WTC11 (cell line): ENCODE data around the gene VSTM2B.

Experiments used
- ATF3 ChIP-seq: sonication (generic); formaldehyde crosslinking; conservative IDR thresholded peaks from 2 replicates; pipeline ENCODE4 v1.8.1; 2022; ENCODE audit warnings: mild to moderate bottlenecking, missing genetic modification reagents
- E2F1 ChIP-seq: sonication (generic); formaldehyde crosslinking; IDR thresholded peaks from 2 replicates; pipeline ENCODE4 v1.8.0; 2022; ENCODE audit warnings: mild to moderate bottlenecking, missing genetic modification reagents
- FOXP1 ChIP-seq: sonication (generic); formaldehyde crosslinking; IDR thresholded peaks from 2 replicates; pipeline ENCODE4 v1.8.0; 2022; ENCODE audit warnings: missing genetic modification reagents, mild to moderate bottlenecking, moderate library complexity, borderline replicate concordance
- RORB ChIP-seq: fragments of 250-450 bp; sonication (Bioruptor Pico); IDR thresholded peaks from 2 replicates; pipeline ENCODE4 v1.9.0; 2021; ENCODE audit warnings: mild to moderate bottlenecking
- USF1 ChIP-seq: sonication (generic); formaldehyde crosslinking; IDR thresholded peaks from 2 replicates; pipeline ENCODE4 v1.8.0; 2022; ENCODE audit warnings: mild to moderate bottlenecking, missing genetic modification reagents
- TF ChIP-seq, protein P1 (sequence below): fragments of 200-600 bp; IDR thresholded peaks from 2 replicates; pipeline ENCODE4 v1.8.0; 2022; ENCODE audit warnings: antibody characterized with exemption
- TF ChIP-seq, protein P2 (sequence below): sonication (generic); formaldehyde crosslinking; IDR thresholded peaks from 2 replicates; pipeline ENCODE4 v1.8.0; 2023; ENCODE audit warnings: mild to moderate bottlenecking, missing genetic modification reagents
- TF ChIP-seq, protein P3 (sequence below): sonication (generic); formaldehyde crosslinking; IDR thresholded peaks from 2 replicates; pipeline ENCODE4 v1.8.1; 2022; ENCODE audit warnings: low read depth, missing genetic modification reagents, borderline replicate concordance

GRCh38 chr19:29477831-29478577, 47.8 kb upstream of the VSTM2B start:
- TF ChIP-seq, protein P1, sequence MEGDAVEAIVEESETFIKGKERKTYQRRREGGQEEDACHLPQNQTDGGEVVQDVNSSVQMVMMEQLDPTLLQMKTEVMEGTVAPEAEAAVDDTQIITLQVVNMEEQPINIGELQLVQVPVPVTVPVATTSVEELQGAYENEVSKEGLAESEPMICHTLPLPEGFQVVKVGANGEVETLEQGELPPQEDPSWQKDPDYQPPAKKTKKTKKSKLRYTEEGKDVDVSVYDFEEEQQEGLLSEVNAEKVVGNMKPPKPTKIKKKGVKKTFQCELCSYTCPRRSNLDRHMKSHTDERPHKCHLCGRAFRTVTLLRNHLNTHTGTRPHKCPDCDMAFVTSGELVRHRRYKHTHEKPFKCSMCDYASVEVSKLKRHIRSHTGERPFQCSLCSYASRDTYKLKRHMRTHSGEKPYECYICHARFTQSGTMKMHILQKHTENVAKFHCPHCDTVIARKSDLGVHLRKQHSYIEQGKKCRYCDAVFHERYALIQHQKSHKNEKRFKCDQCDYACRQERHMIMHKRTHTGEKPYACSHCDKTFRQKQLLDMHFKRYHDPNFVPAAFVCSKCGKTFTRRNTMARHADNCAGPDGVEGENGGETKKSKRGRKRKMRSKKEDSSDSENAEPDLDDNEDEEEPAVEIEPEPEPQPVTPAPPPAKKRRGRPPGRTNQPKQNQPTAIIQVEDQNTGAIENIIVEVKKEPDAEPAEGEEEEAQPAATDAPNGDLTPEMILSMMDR: no peak
- TF ChIP-seq, protein P2, sequence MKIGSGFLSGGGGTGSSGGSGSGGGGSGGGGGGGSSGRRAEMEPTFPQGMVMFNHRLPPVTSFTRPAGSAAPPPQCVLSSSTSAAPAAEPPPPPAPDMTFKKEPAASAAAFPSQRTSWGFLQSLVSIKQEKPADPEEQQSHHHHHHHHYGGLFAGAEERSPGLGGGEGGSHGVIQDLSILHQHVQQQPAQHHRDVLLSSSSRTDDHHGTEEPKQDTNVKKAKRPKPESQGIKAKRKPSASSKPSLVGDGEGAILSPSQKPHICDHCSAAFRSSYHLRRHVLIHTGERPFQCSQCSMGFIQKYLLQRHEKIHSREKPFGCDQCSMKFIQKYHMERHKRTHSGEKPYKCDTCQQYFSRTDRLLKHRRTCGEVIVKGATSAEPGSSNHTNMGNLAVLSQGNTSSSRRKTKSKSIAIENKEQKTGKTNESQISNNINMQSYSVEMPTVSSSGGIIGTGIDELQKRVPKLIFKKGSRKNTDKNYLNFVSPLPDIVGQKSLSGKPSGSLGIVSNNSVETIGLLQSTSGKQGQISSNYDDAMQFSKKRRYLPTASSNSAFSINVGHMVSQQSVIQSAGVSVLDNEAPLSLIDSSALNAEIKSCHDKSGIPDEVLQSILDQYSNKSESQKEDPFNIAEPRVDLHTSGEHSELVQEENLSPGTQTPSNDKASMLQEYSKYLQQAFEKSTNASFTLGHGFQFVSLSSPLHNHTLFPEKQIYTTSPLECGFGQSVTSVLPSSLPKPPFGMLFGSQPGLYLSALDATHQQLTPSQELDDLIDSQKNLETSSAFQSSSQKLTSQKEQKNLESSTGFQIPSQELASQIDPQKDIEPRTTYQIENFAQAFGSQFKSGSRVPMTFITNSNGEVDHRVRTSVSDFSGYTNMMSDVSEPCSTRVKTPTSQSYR (CRISPR knock-in tag): no peak
- TF ChIP-seq E2F1 (CRISPR knock-in tag) (no peak), ATF3 (no peak), FOXP1 (no peak), RORB (CRISPR knock-in tag) (no peak), USF1 (CRISPR knock-in tag) (no peak)
- TF ChIP-seq, protein P3, sequence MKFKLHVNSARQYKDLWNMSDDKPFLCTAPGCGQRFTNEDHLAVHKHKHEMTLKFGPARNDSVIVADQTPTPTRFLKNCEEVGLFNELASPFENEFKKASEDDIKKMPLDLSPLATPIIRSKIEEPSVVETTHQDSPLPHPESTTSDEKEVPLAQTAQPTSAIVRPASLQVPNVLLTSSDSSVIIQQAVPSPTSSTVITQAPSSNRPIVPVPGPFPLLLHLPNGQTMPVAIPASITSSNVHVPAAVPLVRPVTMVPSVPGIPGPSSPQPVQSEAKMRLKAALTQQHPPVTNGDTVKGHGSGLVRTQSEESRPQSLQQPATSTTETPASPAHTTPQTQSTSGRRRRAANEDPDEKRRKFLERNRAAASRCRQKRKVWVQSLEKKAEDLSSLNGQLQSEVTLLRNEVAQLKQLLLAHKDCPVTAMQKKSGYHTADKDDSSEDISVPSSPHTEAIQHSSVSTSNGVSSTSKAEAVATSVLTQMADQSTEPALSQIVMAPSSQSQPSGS (CRISPR knock-in tag): no peak
